ENCODE data around the gene GJB4. TPM values are rescaled to one million over a fixed set of nuclear protein-coding genes. Genes with fewer than 3 reads are reported as not detected.

The GJB4 gene
- total and polyA plus RNA-seq, 5 experiments from 2014 or later: not detected

GRCh38 chr1:34785231-34785874 is 25.8 kb downstream of the GJB4 start:
- ATAC-seq (no peak), DNase-seq (no peak)
- Mint-ChIP-seq H3K36me3 (no peaks in the 10 kb centered on the region), H3K4me1 (peaks cover 3 to 9% (median 4%) of the 10 kb centered on the region in 4 donors), H3K27me3 (peaks cover 25 to 76% (median 42%) of the 10 kb centered on the region in 5 donors), H3K27ac (no peak overlapping the region), H3K4me3 (no peak overlapping the region), H3K9me3 (no peaks in the 10 kb centered on the region)
- POLR2A ChIA-PET: no interaction called here

- no peak for ATAC-seq
- peaks cover 0 to 9% (median 4%) of the 10 kb centered on the region in 4 donors for H3K4me1 Mint-ChIP-seq
Observed at GRCh38 chr1:34785875-34786470, 26.4 kb downstream of the GJB4 start.

GRCh38 chr1:34786521-34787325 is 27.2 kb downstream of the GJB4 start:
- POLR2A ChIA-PET: interaction anchor here (0.6 kb wide), 1 partner anchor 412 kb away, joined by 7 read pairs; no protein-coding TSS in a partner anchor
- peak; percentile 88 to 91 for ATAC-seq
- H3K4me3 Mint-ChIP-seq: no peak overlapping the region
- peak overlapping the region in 2 of 10 donors; percentile 0 to 75 for H3K27ac Mint-ChIP-seq
- H3K4me1 Mint-ChIP-seq: peaks cover 3 to 9% (median 5%) of the 10 kb centered on the region in 4 donors
- peak in 9 of 10 donors; percentile 32 to 65 (median 50) for DNase-seq
- H3K36me3 Mint-ChIP-seq: no peaks in the 10 kb centered on the region
- no peaks in the 10 kb centered on the region for H3K9me3 Mint-ChIP-seq
- H3K27me3 Mint-ChIP-seq: peaks cover 25 to 85% (median 47%) of the 10 kb centered on the region in 5 donors

More at GRCh38 chr1:34785875-34786470, 26.4 kb downstream of the GJB4 start:
- no peak overlapping the region for H3K4me3 Mint-ChIP-seq
- peak in 1 of 10 donors; percentile 8 for DNase-seq
- peaks cover 22 to 82% (median 47%) of the 10 kb centered on the region in 5 donors for H3K27me3 Mint-ChIP-seq
- H3K36me3 Mint-ChIP-seq: no peaks in the 10 kb centered on the region
- no peaks in the 10 kb centered on the region for H3K9me3 Mint-ChIP-seq
- POLR2A ChIA-PET: interaction anchor here (0.6 kb wide), 1 partner anchor 413 kb away, joined by 7 read pairs; no protein-coding TSS in a partner anchor
- no peak overlapping the region for H3K27ac Mint-ChIP-seq

- H3K27ac Mint-ChIP-seq: no peak overlapping the region
- DNase-seq: no peak
- no peak overlapping the region for H3K4me3 Mint-ChIP-seq
- H3K9me3 Mint-ChIP-seq: no peaks in the 10 kb centered on the region
- no peak for ATAC-seq
- peaks cover 6 to 17% (median 11%) of the 10 kb centered on the region in 4 donors for H3K4me1 Mint-ChIP-seq
- POLR2A ChIA-PET: no interaction called here
- no peaks in the 10 kb centered on the region for H3K36me3 Mint-ChIP-seq
- peaks cover 27 to 83% (median 44%) of the 10 kb centered on the region in 5 donors for H3K27me3 Mint-ChIP-seq
Observed at GRCh38 chr1:34787461-34788420, 28.2 kb downstream of the GJB4 start.

GRCh38 chr1:34790985-34791384 is 31.4 kb downstream of the GJB4 start:
- POLR2A ChIA-PET: no interaction called here
- ATAC-seq (no peak), DNase-seq (no peak)
- Mint-ChIP-seq H3K9me3 (no peaks in the 10 kb centered on the region), H3K4me1 (peaks cover 6 to 17% (median 12%) of the 10 kb centered on the region in 4 donors), H3K36me3 (no peaks in the 10 kb centered on the region), H3K27me3 (peaks cover 19 to 55% (median 24%) of the 10 kb centered on the region in 5 donors), H3K4me3 (no peak overlapping the region), H3K27ac (no peak overlapping the region)

GRCh38 chr1:34792424-34792823 is 32.9 kb downstream of the GJB4 start:
- ATAC-seq (peak in 1 of 2 donors; percentile 20), DNase-seq (no peak)
- H3K4me1 Mint-ChIP-seq: peaks cover 2 to 11% (median 9%) of the 10 kb centered on the region in 4 donors
- H3K27ac Mint-ChIP-seq: peak overlapping the region in 2 of 10 donors; percentile 42 to 66
- peak overlapping the region; percentile 46 to 82 (median 70) for H3K4me3 Mint-ChIP-seq
- H3K9me3 Mint-ChIP-seq: no peaks in the 10 kb centered on the region
- H3K27me3 Mint-ChIP-seq: peaks cover 10 to 44% (median 19%) of the 10 kb centered on the region in 5 donors
- POLR2A ChIA-PET: no interaction called here
- H3K36me3 Mint-ChIP-seq: no peaks in the 10 kb centered on the region

- H3K27me3 Mint-ChIP-seq: peaks cover 10 to 40% (median 19%) of the 10 kb centered on the region in 5 donors
- no peaks in the 10 kb centered on the region for H3K36me3 Mint-ChIP-seq
- peak in 2 of 10 donors; percentile 6 to 21 for DNase-seq
- POLR2A ChIA-PET: no interaction called here
- H3K4me1 Mint-ChIP-seq: peaks cover 2 to 11% (median 9%) of the 10 kb centered on the region in 4 donors
- peak; percentile 33 to 45 for ATAC-seq
- peak within 1 kb of the TSS; percentile 51 to 82 (median 70) for H3K4me3 Mint-ChIP-seq
- no peaks in the 10 kb centered on the region for H3K9me3 Mint-ChIP-seq
- peak within 1 kb of the TSS in 3 of 10 donors; percentile 33 to 66 (median 42) for H3K27ac Mint-ChIP-seq
Observed at GRCh38 chr1:34792868-34793727, 33.6 kb downstream of the GJB4 start, which contains the start of gene GJA4. Gene GJA4 (plus strand): TSS chr1:34792999. CDS start chr1:34794214, 1,215 bp downstream.

GRCh38 chr1:34794001-34794789 is 34.7 kb downstream of the GJB4 start:
- POLR2A ChIA-PET: no interaction called here
- Mint-ChIP-seq H3K27me3 (peaks cover 10 to 30% (median 17%) of the 10 kb centered on the region in 5 donors), H3K4me1 (peaks cover 2 to 11% (median 9%) of the 10 kb centered on the region in 4 donors), H3K9me3 (no peaks in the 10 kb centered on the region), H3K4me3 (no peak overlapping the region), H3K36me3 (no peaks in the 10 kb centered on the region), H3K27ac (no peak overlapping the region)
- DNase-seq (no peak), ATAC-seq (no peak)

GRCh38 chr1:34794790-34795180 is 35.2 kb downstream of the GJB4 start:
- ATAC-seq (no peak), DNase-seq (no peak)
- Mint-ChIP-seq H3K36me3 (no peaks in the 10 kb centered on the region), H3K4me3 (peak overlapping the region in 2 of 10 donors; percentile 10 to 41), H3K27ac (no peak overlapping the region), H3K9me3 (no peaks in the 10 kb centered on the region), H3K4me1 (peaks cover 2 to 11% (median 9%) of the 10 kb centered on the region in 4 donors), H3K27me3 (peaks cover 9 to 24% (median 17%) of the 10 kb centered on the region in 5 donors)
- POLR2A ChIA-PET: no interaction called here

GRCh38 chr1:34795916-34796315 is 36.4 kb downstream of the GJB4 start:
- Mint-ChIP-seq H3K27me3 (peaks cover 3 to 14% (median 11%) of the 10 kb centered on the region in 5 donors), H3K36me3 (no peaks in the 10 kb centered on the region), H3K4me1 (peaks cover 2 to 11% (median 9%) of the 10 kb centered on the region in 4 donors), H3K27ac (no peak overlapping the region), H3K4me3 (no peak overlapping the region), H3K9me3 (no peaks in the 10 kb centered on the region)
- POLR2A ChIA-PET: no interaction called here
- DNase-seq: no peak
- ATAC-seq: no peak
